GM19468 (cell line): ENCODE results near the gene KHK.
"Not testable (repeated sequence)": the region's sequence is repeated elsewhere in the genome, so short reads cannot be mapped to it uniquely, and the experiment has no call there.

Source experiments
- ATAC-seq: cut with Tn5 transposase; IDR thresholded peaks from one replicate; pipeline ENCODE4 v1.9.1; 2021; ENCODE audit warnings: mild to moderate bottlenecking, moderate library complexity, moderate number of reproducible peaks; ENCODE audit not compliant: unreplicated experiment; ENCODE audit errors: extremely low read depth

The KHK gene

GRCh38 chr2:27093430-27094352 is 7.1 kb downstream of the KHK start:
- no peak for ATAC-seq

GRCh38 chr2:27094353-27094984 is 7.9 kb downstream of the KHK start:
- ATAC-seq: no peak

GRCh38 chr2:27095427-27095744 is 8.8 kb downstream of the KHK start:
- ATAC-seq: no peak

GRCh38 chr2:27095745-27096651 is 9.4 kb downstream of the KHK start:
- no peak for ATAC-seq

- ATAC-seq: no peak
Observed at GRCh38 chr2:27096748-27097297, 10.3 kb downstream of the KHK start.

- ATAC-seq: no peak
Observed at GRCh38 chr2:27097341-27097740, 10.8 kb downstream of the KHK start.

GRCh38 chr2:27099334-27099955 is 12.9 kb downstream of the KHK start:
- ATAC-seq: no peak

GRCh38 chr2:27100036-27100435 is 13.5 kb downstream of the KHK start:
- no peak for ATAC-seq

GRCh38 chr2:27102329-27102728 is 15.8 kb downstream of the KHK start:
- no peak for ATAC-seq

- no peak for ATAC-seq
Observed at GRCh38 chr2:27105981-27106380, 19.4 kb downstream of the KHK start.

GRCh38 chr2:27108221-27108620 is 21.6 kb downstream of the KHK start:
- ATAC-seq: no peak

- ATAC-seq: no peak
Observed at GRCh38 chr2:27109083-27109482, 22.5 kb downstream of the KHK start.

- not testable (repeated sequence) for ATAC-seq
Observed at GRCh38 chr2:27110603-27111352, 24.2 kb downstream of the KHK start.

GRCh38 chr2:27111392-27112078 is 25.0 kb downstream of the KHK start:
- ATAC-seq: not testable (repeated sequence)

GRCh38 chr2:27115519-27115918 is 28.9 kb downstream of the KHK start:
- ATAC-seq: no peak

GRCh38 chr2:27117995-27118524 is 31.5 kb downstream of the KHK start:
- no peak for ATAC-seq

GRCh38 chr2:27118525-27119329 is 32.2 kb downstream of the KHK start, which contains the start of gene CGREF1:
Gene CGREF1, minus strand, starts transcription at chr2:27119128. Its CDS starts 14,762 bp downstream, at chr2:27104366.
- ATAC-seq: no peak

GRCh38 chr2:27119330-27119670 is 32.7 kb downstream of the KHK start:
- ATAC-seq: not testable (repeated sequence)
